Prostate gland (tissue), 2 donors: ENCODE data around the gene VAPB. TPM values are rescaled to one million over a fixed set of nuclear protein-coding genes. Genes with fewer than 3 reads are reported as not detected.

ENCODE experiments used
- DNase-seq: peaks from one replicate; pipeline ENCODE4 v3.0.0-alpha.2; 2019; ENCODE audit warnings: low spot score
- H3K27ac ChIP-seq, 2 donors: fragments of 200-600 bp; sonication (generic); 2 replicates each; pipeline ENCODE4 v1.5.1; 2017 to 2019
- H3K27me3 ChIP-seq: fragments of 200-600 bp; sonication (generic); replicated peaks from 2 replicates; pipeline ENCODE4 v1.5.1; 2019; ENCODE audit not compliant: insufficient read depth
- H3K36me3 ChIP-seq, 2 donors: fragments of 200-600 bp; sonication (generic); 1 replicate in 1 of 2; 2 replicates in 1 of 2; pipeline versions ENCODE4 v1.5.1 to v1.8.1; 2017 to 2019
- H3K4me1 ChIP-seq: fragments of 200-600 bp; sonication (generic); replicated peaks from 2 replicates; pipeline ENCODE4 v1.5.1; 2019
- H3K4me3 ChIP-seq, 2 donors: fragments of 200-600 bp; sonication (generic); 2 replicates each; pipeline ENCODE4 v1.5.1; 2017 to 2019
- H3K9me3 ChIP-seq: fragments of 200-600 bp; sonication (generic); 2 replicates; pipeline ENCODE4 v1.5.1; 2017
- POLR2A ChIP-seq: fragments of 450-650 bp; IDR thresholded peaks from one replicate; pipeline ENCODE4 v1.6.1; 2016; ENCODE audit warnings: antibody characterized with exemption, mild to moderate bottlenecking
- POLR2AphosphoS5 ChIP-seq: sonication (generic); formaldehyde crosslinking; IDR thresholded peaks from one replicate; pipeline ENCODE4 v1.6.1; 2017; ENCODE audit warnings: antibody characterized with exemption
- WGBS: methylation state at CpG from one replicate; pipeline ENCODE4 v1.1.5; 2018; 5-methylcytosine and 5-hydroxymethylcytosine counted together
- intact Hi-C: fragments of 100-400 bp; cut with DNase I; formaldehyde crosslinking; loops from one replicate; pipeline ENCODE4 v1.14.2; 2022
- total RNA-seq, 2 donors: library from RNA; depleted of rRNA; stranded (reverse); fragments of >200 nt; gene quantifications; one replicate each; pipeline ENCODE4 v1.1.0, GENCODE V29; 2016
- TF ChIP-seq, protein P1 (sequence below), 4 experiments: fragments of 200-600 bp in 2 of 4; fragments of 450-650 bp in 2 of 4; sonication (generic) in 2 of 4; IDR thresholded peaks; 1 replicate in 3 of 4; 2 replicates in 1 of 4; pipeline ENCODE4 v1.5.1; 2016 to 2019; ENCODE audit warnings: antibody characterized with exemption in 4 of 4, mild to moderate bottlenecking in 2 of 4, moderate library complexity in 2 of 4

VAPB gene
- total RNA-seq, 2 donors from 2014 or later, result 14.2 to 21.1 TPM

DNA sequence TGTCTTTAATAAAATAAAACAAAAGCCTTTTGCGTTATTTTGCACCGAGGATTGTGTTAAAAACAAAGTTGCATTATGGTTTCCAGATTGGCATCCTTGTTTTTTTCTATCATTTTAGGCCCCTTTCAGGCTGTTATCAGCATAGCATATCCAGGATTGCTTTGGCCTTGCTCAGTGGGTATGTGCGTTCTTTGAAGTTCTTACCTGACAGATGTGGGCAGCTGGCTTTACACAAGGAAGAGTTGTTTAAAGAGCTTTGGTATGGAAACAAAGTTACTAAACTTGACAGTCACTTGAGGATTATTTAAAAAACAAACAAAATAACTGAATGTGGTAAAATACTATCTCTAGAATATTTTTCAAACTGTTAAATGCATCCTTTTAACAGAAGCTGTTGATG is 6.6 kb downstream of the VAPB start:
- intact Hi-C loops, result no loop called here
- Histone ChIP-seq H3K27ac (no peak overlapping the region), H3K9me3 (no peaks in the 10 kb centered on the region), H3K36me3 (no peaks in the 10 kb centered on the region), H3K4me3 (no peak overlapping the region), H3K4me1 (peaks cover 3% of the 10 kb centered on the region), H3K27me3 (no peaks in the 10 kb centered on the region)
- WGBS, result 88% methylated on average over 3 of the region's 3 CpGs
- DNase-seq, result no peak
- TF ChIP-seq POLR2AphosphoS5, result no peak
- TF ChIP-seq, protein P1, sequence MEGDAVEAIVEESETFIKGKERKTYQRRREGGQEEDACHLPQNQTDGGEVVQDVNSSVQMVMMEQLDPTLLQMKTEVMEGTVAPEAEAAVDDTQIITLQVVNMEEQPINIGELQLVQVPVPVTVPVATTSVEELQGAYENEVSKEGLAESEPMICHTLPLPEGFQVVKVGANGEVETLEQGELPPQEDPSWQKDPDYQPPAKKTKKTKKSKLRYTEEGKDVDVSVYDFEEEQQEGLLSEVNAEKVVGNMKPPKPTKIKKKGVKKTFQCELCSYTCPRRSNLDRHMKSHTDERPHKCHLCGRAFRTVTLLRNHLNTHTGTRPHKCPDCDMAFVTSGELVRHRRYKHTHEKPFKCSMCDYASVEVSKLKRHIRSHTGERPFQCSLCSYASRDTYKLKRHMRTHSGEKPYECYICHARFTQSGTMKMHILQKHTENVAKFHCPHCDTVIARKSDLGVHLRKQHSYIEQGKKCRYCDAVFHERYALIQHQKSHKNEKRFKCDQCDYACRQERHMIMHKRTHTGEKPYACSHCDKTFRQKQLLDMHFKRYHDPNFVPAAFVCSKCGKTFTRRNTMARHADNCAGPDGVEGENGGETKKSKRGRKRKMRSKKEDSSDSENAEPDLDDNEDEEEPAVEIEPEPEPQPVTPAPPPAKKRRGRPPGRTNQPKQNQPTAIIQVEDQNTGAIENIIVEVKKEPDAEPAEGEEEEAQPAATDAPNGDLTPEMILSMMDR (IDR thresholded peaks at IDR 0.05), result no peak
- TF ChIP-seq POLR2A, result no peak

- TF ChIP-seq POLR2A (no peak), POLR2AphosphoS5 (no peak)
- TF ChIP-seq, protein P1 (IDR thresholded peaks at IDR 0.05), result no peak
- Histone ChIP-seq H3K27me3 (no peaks in the 10 kb centered on the region), H3K4me1 (no peaks in the 10 kb centered on the region)
Measured at GRCh38 chr20:58397429-58397828, 8.4 kb downstream of the VAPB start.

GRCh38 chr20:58398254-58398653 is 9.2 kb downstream of the VAPB start:
- intact Hi-C loops, result no loop called here
- DNase-seq, result no peak
- 78% methylated on average over 5 of the region's 5 CpGs for WGBS
- no peak overlapping the region for H3K4me3 ChIP-seq
- no peak overlapping the region for H3K27ac ChIP-seq
- no peaks in the 10 kb centered on the region for H3K36me3 ChIP-seq
- H3K9me3 ChIP-seq, result no peaks in the 10 kb centered on the region
- TF ChIP-seq, protein P1 (IDR thresholded peaks at IDR 0.05), result no peak
- TF ChIP-seq POLR2AphosphoS5 (no peak), POLR2A (no peak)
- no peaks in the 10 kb centered on the region for H3K4me1 ChIP-seq
- H3K27me3 ChIP-seq, result no peaks in the 10 kb centered on the region

More at GRCh38 chr20:58397429-58397828, 8.4 kb downstream of the VAPB start:
- Histone ChIP-seq H3K9me3 (no peaks in the 10 kb centered on the region), H3K4me3 (no peak overlapping the region), H3K36me3 (no peaks in the 10 kb centered on the region), H3K27ac (no peak overlapping the region)
- no peak for DNase-seq
- intact Hi-C loops, result no loop called here
- WGBS, result over 99% methylated on average over 6 of the region's 6 CpGs

DNA sequence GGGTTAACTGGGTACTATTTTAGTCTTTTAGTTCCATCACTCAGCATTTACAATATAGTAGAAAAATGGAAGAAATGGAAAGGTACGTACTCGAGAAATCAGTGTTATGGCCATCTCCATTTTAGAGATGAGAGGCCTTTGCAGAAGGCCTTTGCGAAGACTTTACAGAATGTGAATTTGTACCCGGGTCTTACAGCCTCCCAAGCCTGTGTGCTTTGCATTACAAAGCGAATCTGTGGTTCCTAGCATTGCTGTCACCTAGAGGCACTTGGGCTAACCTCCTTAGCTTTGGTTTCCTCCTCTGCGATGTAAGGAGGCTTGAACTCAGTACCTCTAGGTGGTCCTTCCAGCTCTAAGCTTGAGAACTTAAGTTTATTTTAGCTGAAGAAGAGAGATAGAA is 10.9 kb downstream of the VAPB start:
- Histone ChIP-seq H3K27me3 (no peaks in the 10 kb centered on the region), H3K4me3 (no peak overlapping the region), H3K27ac (no peak overlapping the region), H3K9me3 (no peaks in the 10 kb centered on the region), H3K36me3 (no peaks in the 10 kb centered on the region), H3K4me1 (no peaks in the 10 kb centered on the region)
- no peak for DNase-seq
- WGBS, result 89% methylated on average over 6 of the region's 6 CpGs
- intact Hi-C loops, result no loop called here
- TF ChIP-seq POLR2A (no peak), POLR2AphosphoS5 (no peak)
- TF ChIP-seq, protein P1 (IDR thresholded peaks at IDR 0.05), result no peak

DNA sequence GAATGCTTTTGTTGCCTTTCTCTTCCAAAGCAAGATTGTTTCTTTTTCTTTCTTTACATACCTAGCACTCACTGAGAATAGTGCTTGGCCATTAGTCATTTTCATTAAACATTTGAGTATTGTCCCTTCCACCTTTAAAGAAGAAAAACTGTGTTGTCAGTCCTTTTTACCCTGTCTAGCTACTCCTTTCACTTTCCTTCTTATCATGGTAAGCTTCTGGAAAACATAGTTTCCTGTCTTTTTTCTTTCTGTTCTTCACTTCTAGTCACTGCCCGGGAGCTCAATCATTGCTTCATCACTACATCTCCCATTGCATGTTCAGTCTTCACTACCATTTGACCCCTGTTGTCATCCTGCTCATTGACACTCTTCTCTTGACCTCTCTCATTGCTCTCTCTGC is 12.1 kb downstream of the VAPB start:
- 83% methylated on average over 1 of the region's 1 CpG for WGBS
- DNase-seq, result no peak
- H3K9me3 ChIP-seq, result no peaks in the 10 kb centered on the region
- intact Hi-C loops, result no loop called here
- no peaks in the 10 kb centered on the region for H3K36me3 ChIP-seq
- no peak for TF ChIP-seq POLR2A
- TF ChIP-seq POLR2AphosphoS5, result no peak
- TF ChIP-seq, protein P1 (IDR thresholded peaks at IDR 0.05), result no peak
- no peaks in the 10 kb centered on the region for H3K27me3 ChIP-seq
- no peak overlapping the region for H3K27ac ChIP-seq
- H3K4me3 ChIP-seq, result no peak overlapping the region
- H3K4me1 ChIP-seq, result no peaks in the 10 kb centered on the region
